HEK293T (cell line): Measurements from ENCODE around the gene NOL4L.

ENCODE experiments used
- CTCF ChIA-PET: fragments of 350-600 bp; formaldehyde crosslinking; extraction: SDS; loops from one replicate; lab custom pipeline; 2021; ENCODE audit warnings: antibody characterized with exemption, inconsistent platforms; lab: Yijun Ruan, JAX
- POLR2A ChIA-PET: fragments of 350-600 bp; formaldehyde crosslinking; extraction: SDS; loops from one replicate; lab custom pipeline; 2020; ENCODE audit warnings: antibody characterized with exemption, inconsistent platforms; lab: Yijun Ruan, JAX
- DNase-seq: peaks from one replicate; pipeline ENCODE4 v3.0.0; 2012; ENCODE audit warnings: mixed read lengths; ENCODE audit errors: extremely low spot score
- ARNT ChIP-seq: fragments of 450-650 bp; IDR thresholded peaks from 2 replicates; pipeline ENCODE4 v1.6.1; 2017; ENCODE audit warnings: mild to moderate bottlenecking
- BHLHE40 ChIP-seq: fragments of 450-650 bp; IDR thresholded peaks from 2 replicates; pipeline ENCODE4 v1.6.1; 2016; ENCODE audit warnings: mild to moderate bottlenecking, moderate library complexity, borderline replicate concordance
- CTBP1 ChIP-seq: fragments of 450-650 bp; IDR thresholded peaks from 2 replicates; pipeline ENCODE4 v1.6.1; 2016; ENCODE audit warnings: borderline replicate concordance
- ELF4 ChIP-seq: fragments of 450-650 bp; IDR thresholded peaks from 2 replicates; pipeline ENCODE4 v1.6.1; 2017; ENCODE audit warnings: antibody characterized with exemption
- FOXA1 ChIP-seq: fragments of 450-650 bp; IDR thresholded peaks from 2 replicates; pipeline ENCODE4 v1.6.1; 2016; ENCODE audit warnings: mild to moderate bottlenecking
- FOXK2 ChIP-seq: fragments of 450-650 bp; IDR thresholded peaks from 2 replicates; pipeline ENCODE4 v1.6.1; 2016; ENCODE audit warnings: mild to moderate bottlenecking
- FOXM1 ChIP-seq: fragments of 450-650 bp; IDR thresholded peaks from 2 replicates; pipeline ENCODE4 v1.6.1; 2017; ENCODE audit warnings: mild to moderate bottlenecking, borderline replicate concordance
- HDGF ChIP-seq: fragments of 450-650 bp; IDR thresholded peaks from 2 replicates; pipeline ENCODE4 v1.6.1; 2017; ENCODE audit warnings: antibody characterized with exemption, borderline replicate concordance
- L3MBTL2 ChIP-seq: fragments of 450-650 bp; conservative IDR thresholded peaks from 2 replicates; pipeline ENCODE4 v1.6.1; 2016; ENCODE audit warnings: mild to moderate bottlenecking
- LEF1 ChIP-seq: fragments of 450-650 bp; IDR thresholded peaks from 2 replicates; pipeline ENCODE4 v1.6.1; 2017; ENCODE audit warnings: mild to moderate bottlenecking, borderline replicate concordance
- NFRKB ChIP-seq: fragments of 450-650 bp; IDR thresholded peaks from 2 replicates; pipeline ENCODE4 v1.6.1; 2016; ENCODE audit warnings: mild to moderate bottlenecking, moderate library complexity
- SP1 ChIP-seq: fragments of 450-650 bp; IDR thresholded peaks from 2 replicates; pipeline ENCODE4 v1.6.1; 2017
- SUZ12 ChIP-seq: fragments of 450-650 bp; IDR thresholded peaks from 2 replicates; pipeline ENCODE4 v1.6.1; 2016; ENCODE audit warnings: mild to moderate bottlenecking
- TARDBP ChIP-seq: fragments of 450-650 bp; IDR thresholded peaks from 2 replicates; pipeline ENCODE4 v1.6.1; 2016
- ZNF384 ChIP-seq: fragments of 450-650 bp; IDR thresholded peaks from 2 replicates; pipeline ENCODE4 v1.6.1; 2016
- TF ChIP-seq, protein P1 (sequence below): fragments of 450-650 bp; IDR thresholded peaks from 2 replicates; pipeline ENCODE4 v1.6.1; 2016

Gene NOL4L

DNA sequence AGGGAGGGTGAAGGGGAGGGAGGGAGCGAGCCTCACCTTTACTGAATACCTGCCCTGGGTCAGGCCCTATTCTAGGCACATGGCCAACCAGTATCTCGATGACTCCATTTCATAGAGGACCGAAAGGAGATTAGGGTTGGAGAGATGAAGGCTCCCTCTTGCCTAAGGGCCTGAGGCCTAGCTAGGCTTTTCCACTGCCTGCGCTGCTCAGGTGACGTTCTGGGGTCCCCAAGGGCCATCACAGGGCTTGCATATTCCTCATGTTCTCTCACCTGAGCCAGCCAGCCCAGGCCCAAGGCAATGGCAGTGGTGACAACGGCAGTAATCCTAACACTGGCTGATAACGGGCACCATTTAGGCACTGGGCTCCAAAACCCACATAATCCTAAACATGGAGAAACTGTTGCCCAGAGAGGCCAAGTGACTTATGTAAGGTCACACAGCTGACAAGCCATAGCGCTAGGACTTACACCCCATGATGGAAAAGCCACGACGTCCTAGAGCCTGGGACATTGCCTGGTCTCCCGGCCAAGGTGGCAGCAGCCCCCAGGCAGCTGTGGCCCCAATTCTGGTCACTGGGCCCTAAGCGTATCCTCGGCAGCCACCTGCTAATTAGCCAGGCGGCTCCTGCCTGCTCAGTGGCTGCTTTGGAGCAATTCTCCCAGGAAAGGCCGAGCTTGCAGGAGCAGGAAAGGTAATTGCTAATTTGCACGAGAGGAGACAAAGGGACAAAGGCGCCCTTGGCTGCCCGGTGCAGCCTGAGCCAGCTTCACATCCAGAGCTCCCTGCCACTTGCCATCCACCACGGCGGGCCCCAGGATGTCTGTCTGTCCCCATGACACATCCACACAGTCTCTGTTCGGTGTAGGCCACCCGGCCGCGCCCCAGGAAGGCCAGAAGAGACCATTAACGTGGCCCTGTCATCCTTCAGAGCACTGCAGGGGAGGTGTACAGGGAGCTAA lies 21.5 kb downstream of the NOL4L start:
- TF ChIP-seq ZNF384 (no peak), FOXA1 (no peak), LEF1 (no peak), ARNT (no peak), CTBP1 (no peak), FOXK2 (no peak), SUZ12 (no peak), HDGF (no peak), NFRKB (no peak), FOXM1 (no peak), L3MBTL2 (no peak), ELF4 (no peak), BHLHE40 (no peak), SP1 (no peak)
- TF ChIP-seq, protein P1, sequence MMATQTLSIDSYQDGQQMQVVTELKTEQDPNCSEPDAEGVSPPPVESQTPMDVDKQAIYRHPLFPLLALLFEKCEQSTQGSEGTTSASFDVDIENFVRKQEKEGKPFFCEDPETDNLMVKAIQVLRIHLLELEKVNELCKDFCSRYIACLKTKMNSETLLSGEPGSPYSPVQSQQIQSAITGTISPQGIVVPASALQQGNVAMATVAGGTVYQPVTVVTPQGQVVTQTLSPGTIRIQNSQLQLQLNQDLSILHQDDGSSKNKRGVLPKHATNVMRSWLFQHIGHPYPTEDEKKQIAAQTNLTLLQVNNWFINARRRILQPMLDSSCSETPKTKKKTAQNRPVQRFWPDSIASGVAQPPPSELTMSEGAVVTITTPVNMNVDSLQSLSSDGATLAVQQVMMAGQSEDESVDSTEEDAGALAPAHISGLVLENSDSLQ = no peak
- no peak for DNase-seq
- CTCF ChIA-PET = interaction anchor here (1.4 kb wide), 1 partner anchor 13 kb away, joined by 3 read pairs; no protein-coding TSS in a partner anchor
- POLR2A ChIA-PET = no interaction called here

GRCh38 chr20:32562495-32562911 lies 22.6 kb downstream of the NOL4L start:
- ChIA-PET CTCF (no interaction called here), POLR2A (no interaction called here)
- TF ChIP-seq NFRKB = no peak
- no peak for TF ChIP-seq ELF4
- TF ChIP-seq CTBP1 = no peak
- TF ChIP-seq BHLHE40 = no peak
- TF ChIP-seq, protein P1 = no peak
- TF ChIP-seq HDGF = no peak
- TF ChIP-seq ARNT = no peak
- no peak for DNase-seq

GRCh38 chr20:32560989-32561830 lies 23.9 kb downstream of the NOL4L start:
- POLR2A ChIA-PET = no interaction called here
- CTCF ChIA-PET = interaction anchor here (0.6 to 1.1 kb wide), 2 partner anchors 38 to 101 kb away, joined by 4 read pairs; no protein-coding TSS in a partner anchor
- DNase-seq = no peak
- no peak for TF ChIP-seq TARDBP
- TF ChIP-seq ZNF384 = no peak
- no peak for TF ChIP-seq ARNT
- TF ChIP-seq CTBP1 = no peak
- no peak for TF ChIP-seq SP1
- TF ChIP-seq SUZ12 = no peak
- no peak for TF ChIP-seq LEF1
- no peak for TF ChIP-seq NFRKB
- TF ChIP-seq BHLHE40 = no peak
- TF ChIP-seq FOXK2 = no peak
- no peak for TF ChIP-seq FOXA1
- TF ChIP-seq FOXM1 = no peak
- TF ChIP-seq ELF4 = no peak
- no peak for TF ChIP-seq L3MBTL2

DNA sequence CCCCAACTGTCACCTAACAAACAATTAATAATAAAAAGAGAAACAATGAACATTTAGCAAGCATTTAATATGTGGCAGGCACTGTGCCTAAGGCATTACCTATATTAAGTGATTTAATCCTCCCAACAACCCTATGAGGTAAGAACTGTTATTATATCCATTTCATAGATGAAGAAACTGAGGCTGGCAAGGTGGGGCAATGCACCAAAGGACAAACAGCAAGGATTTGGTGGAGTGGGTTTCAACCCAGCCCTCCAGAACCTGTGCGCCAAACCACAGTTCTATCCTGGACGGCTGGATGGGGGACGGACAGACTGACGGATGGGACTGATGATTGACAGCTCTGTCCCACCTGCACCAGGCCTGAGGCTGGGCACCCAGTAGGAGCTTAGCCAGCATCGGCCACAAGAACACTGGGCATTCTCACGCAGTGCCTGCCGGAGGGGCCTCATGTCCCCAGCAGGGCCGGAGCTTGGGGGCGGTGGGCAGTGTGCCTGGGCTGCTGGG lies 24.6 kb downstream of the NOL4L start:
- DNase-seq = no peak
- TF ChIP-seq CTBP1 (no peak), SUZ12 (no peak), FOXK2 (no peak), LEF1 (no peak), SP1 (no peak)
- TF ChIP-seq, protein P1 = peak; percentile 86
- CTCF ChIA-PET = interaction anchor here (0.6 to 1.1 kb wide), 2 partner anchors 37 to 287 kb away, joined by 3 to 4 read pairs; no protein-coding TSS in a partner anchor
- POLR2A ChIA-PET = no interaction called here

DNA sequence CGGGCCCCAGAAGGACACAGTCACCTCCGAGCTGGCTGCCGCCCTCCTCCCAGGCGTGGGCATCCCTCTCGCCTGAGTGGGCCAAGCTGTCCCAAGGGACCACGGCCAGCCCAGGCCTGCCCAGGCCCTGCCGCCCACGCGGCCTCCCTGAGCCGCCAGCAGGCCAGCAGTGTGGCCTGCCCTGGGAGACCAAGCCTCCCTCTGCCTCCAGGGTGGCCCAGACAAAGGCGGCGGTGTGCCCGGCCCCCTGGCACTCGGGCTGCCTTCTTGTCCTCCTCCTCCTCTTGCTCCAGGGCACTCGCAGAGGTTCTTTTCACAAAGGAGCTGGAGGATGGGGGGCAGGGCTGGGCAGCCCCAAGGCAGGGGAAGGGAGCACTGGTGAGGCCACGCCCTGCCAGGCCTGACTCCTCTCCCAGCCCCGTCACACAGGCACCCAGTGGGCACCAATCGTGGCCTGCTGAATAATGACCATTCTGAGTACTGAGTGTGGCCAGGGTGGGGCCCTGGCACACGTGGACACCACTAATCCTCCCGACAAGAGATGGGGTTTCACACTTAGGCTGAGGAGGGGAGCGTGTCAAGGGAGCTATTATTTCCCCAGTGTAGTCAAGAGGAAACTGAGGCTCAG lies 25.3 kb downstream of the NOL4L start:
- no peak for TF ChIP-seq FOXA1
- no peak for TF ChIP-seq HDGF
- no peak for TF ChIP-seq SP1
- TF ChIP-seq TARDBP = no peak
- no peak for TF ChIP-seq FOXM1
- TF ChIP-seq FOXK2 = no peak
- TF ChIP-seq, protein P1 = no peak
- no peak for TF ChIP-seq CTBP1
- TF ChIP-seq ARNT = no peak
- no peak for TF ChIP-seq SUZ12
- TF ChIP-seq LEF1 = no peak
- ChIA-PET POLR2A (no interaction called here), CTCF (interaction anchor here (0.6 kb wide), 1 partner anchor 288 kb away, joined by 3 read pairs; no protein-coding TSS in a partner anchor)
- no peak for DNase-seq
